GM19193 (cell line): Measurements from ENCODE around the gene RNF144B.

ENCODE experiments used
- POLR2A ChIP-seq: IDR thresholded peaks from 4 replicates; pipeline ENCODE4 v1.6.1; 2011; ENCODE audit not compliant: insufficient read depth, insufficient read length; ENCODE audit errors: extremely low read depth

RNF144B gene

DNA sequence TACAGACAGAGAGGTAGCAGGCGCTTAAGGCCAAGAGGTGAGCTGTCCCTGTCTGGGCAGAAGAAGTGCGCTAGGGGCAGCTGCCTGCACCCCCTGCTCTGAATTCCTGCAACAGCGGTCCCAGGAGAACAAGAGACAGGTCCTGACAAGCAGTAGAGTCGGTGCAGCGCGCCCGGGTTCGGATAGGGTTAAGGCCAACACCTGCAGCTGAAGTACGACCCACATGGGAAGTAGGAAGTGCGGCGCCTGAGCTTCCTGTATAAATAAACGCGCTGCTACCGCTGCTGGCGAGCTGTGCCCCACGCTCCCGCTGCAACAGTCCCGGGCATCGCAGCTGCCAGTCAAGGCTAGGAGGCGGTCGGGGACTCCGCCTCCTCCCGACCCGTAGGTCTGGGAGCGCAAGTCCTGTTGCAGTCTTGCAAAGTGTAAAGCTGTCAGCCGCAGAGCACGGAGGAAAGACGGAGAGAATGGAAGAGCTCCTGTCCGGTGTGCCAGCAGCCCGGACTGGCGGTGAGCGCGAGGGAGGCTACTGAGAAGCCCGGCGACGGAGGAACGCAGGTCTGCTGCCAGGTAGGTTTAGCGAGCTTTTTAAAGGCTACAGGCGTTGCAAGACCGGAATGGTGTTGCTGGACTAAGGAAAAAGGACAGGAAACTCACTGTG is at the start of gene RNF144B:
Gene RNF144B, plus strand, starts transcription at position 290 of the 661 bp plus-strand sequence. CDS start 12,185 bp downstream, outside the sequence.
- TF ChIP-seq POLR2A: no peak

DNA sequence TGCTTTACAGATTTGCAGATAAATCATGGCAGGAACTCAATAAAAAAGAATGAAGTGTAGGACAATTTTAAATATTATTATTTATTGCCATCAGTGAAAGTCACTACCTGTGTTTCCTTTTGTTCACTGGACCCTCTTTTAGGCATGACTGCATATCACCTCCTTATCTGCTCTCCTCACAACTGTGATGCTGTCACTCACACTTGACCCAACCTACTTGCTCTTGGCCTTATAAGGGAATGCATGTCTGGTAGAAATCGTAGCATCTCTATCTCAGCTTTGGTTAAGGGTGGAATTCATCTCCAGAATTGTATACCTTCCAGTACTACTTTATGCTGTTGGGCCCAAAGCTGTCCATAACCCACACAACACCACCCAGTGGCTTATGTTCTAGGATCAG is 47.6 kb upstream of the RNF144B start:
- no peak for TF ChIP-seq POLR2A

DNA sequence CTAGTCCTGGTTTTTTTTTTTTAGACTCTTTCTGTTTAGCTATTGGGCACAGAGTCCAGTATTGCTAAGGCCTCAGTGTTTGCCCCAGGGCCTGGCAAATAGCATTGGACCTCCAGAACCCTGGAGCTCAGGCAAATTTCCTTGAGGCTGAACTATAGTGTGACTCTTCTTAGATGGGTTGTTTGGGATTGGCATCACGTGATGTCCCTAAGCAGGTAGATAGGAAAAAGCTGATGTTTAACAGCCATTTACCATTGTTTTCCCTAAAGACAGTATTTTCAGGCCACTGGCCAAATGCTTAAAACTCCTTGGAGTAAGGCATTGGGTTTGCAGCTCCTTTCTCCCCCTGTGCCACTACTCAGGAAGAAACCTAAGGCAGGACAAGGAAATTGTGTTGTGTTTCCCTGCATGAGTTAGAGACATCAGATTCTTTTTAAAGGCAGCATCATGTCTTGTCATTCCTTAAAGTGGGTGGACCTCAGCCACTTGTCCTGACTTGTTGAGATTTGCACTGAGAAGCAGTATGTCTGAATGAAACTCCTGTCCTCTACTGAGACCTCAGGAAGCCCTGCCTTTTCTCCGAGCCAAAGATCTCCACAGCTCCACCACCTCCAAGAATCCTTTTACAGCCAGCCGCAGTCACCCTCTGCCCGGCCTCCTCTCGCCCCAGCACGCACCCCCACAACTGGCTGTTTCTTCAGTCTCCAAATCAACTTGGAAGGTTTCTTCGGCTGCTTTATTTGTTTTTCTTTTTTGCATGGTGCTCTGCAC is 46.2 kb upstream of the RNF144B start:
- no peak for TF ChIP-seq POLR2A

DNA sequence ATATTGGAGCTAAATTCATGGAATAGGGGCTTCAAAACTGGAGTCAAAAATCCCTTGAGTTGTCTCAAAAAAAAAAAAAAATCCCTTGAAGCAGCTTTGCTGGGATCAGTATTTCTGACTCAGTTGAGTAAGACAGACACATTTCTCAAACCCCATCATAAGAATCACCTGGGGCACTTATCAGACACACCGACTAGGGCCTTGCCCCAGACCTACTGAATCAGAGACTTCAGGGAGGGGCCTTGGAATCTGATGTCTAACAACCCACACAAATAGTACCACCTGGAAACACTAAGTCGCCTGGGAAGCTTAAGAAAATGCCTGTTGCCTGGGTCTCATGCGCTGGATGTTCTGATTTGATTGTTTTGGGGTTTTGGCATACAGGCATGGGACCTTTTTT is 44.9 kb upstream of the RNF144B start:
- no peak for TF ChIP-seq POLR2A

DNA sequence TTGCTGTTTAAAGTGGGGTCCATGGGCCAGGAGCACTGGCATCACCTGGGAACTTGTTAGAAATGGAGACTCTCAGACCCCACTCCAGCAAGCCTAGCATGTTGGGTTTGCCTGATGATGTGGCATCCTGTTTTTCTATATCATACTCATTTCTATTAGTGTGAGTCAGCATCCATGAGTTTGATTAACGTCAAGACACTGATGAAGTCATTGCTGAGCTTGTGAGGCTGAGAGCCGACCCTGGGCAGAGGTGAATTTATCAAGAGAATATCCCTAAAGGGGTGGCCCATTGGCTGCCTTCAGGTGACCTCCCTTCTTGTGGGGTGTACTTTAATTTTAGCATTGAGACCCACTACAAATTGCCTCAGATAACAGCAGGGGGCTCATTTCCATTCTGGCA is 43.4 kb upstream of the RNF144B start:
- no peak for TF ChIP-seq POLR2A

DNA sequence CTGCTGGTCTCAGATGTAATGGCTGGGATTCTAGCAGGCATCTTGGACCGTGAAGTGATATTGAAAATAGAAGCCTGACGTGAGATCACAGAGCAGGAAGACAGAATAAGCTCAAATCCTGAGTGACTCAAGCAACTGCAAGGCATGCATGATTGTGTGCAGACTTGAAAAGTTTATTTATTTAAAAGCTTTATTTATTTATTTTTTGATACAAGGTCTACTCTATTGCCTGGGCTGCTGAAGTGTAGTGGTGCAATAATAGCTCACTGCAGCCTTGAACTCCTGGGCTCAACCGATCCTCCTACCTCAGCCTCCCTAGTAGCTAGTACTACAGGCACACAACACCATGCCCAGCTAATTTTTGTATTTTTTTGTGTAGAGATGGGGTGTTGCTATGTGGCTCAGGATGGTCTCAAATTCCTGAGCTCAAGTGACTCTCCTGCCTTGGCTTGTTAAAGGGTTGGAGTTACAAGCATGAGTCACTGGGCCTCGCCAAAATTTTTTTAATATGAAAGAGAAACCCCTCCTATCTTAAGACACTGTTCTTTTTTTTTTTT is 40.1 kb upstream of the RNF144B start:
- TF ChIP-seq POLR2A: no peak

DNA sequence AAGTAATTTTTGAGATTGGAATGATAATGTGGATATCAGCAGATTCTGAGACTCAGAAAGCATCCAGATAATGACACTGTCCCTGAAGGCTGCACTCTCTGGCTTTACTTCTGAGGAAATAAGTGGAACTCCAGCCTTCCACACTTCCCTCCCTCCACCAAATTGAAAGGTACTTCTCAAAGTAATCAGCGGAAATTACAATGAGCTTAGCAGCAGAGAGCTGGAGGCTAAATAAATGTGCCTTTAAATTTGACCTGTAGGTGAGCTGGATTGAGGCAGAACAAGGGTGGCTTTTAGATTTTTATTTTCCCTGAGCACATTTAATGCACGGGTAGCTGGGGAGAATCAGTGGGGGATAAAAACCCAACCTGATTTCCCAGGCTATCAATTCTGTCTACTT is 39.3 kb upstream of the RNF144B start:
- no peak for TF ChIP-seq POLR2A

DNA sequence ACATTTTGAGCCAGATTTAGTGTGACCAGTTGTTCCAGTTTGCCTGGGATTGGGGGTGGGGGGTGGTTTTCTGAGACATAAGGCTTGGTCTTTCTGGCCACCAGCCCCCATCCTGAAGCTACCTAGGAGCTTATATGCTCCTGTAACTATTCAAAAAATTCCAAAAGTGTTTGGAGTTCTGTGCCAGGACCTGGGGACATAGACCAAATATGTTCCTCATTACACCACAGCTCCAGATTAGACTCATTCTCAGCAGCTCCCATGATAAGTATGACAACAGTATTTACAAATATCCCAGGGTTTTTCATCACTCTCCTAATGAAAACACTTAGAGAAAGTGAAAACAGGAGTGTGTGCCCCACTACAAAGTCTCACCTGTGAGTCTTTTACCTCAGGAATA is 37.8 kb upstream of the RNF144B start:
- TF ChIP-seq POLR2A: no peak

DNA sequence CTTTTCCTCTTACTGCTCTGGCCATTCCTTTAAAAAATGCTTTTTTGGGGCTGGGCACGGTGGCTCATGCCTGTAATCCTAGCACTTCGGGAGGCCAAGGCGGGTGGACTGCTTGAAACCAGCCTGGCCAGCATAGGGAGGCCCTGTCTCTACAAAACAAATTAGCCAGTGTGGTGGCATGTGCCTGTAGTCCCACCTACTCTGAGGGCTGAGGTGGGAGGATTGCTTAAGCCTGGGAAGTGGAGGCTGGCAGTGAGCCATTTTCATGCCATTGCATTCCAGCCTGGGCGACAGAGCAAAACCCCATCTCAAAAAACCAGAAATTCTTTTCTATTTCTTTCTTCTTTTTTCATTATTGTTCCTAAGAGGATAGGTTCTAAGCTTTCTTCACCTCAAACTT is 36.9 kb upstream of the RNF144B start:
- TF ChIP-seq POLR2A: no peak

DNA sequence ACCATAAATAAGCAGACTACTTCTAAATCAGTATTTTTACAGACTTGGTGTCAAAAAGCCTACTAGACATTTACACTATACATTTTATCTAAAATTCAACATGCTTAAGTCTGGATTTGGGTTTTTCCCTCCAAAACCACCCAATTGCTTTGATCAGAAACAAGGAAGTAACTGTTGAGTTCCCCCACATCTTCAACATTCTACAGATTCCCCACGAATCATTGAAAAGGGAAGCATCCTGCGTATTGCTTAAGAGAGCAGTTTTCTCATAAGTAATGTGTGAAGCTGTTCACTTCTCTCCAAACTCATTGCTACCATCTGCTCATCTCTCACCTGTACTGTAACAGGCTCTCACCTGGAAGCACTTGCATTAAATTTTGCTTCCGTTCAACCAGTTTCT is 36.4 kb upstream of the RNF144B start:
- TF ChIP-seq POLR2A: no peak

DNA sequence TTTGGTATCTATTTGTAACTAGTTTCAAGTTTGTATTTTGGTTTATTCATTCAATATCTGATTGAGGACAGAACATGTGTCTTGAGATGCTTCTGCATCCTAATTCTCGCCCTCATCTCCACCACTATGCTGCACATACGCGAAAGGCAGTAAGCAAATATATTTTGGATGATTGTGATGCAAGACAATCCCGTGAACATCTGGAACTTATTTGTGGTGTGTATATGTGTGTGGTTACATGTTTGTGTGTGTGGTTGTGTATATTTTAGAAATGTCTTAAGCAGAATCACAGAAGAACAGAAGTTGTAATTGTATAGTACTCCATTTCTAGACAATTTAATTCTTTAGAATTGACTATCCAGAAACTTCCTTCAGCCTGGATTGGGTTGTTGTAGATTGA is 35.1 kb upstream of the RNF144B start:
- no peak for TF ChIP-seq POLR2A

DNA sequence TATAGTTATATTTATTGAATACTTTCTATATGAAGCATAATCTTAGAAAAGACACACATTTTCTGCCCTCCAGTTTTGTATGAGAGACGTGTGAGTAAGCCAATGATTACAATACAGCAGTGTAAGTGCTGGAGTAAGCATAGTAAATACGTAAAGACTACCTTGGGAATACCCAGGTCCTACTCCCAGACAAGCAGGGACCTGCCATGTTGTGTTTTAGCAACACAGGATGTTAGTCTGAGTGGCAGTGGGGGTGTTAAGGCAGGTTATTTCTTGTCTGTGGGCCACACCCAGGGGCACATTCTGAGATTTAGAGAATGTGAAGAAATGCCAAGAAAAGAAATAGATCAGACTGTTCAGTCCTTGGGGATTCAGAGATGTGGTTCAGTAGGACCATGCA is 34.3 kb upstream of the RNF144B start:
- TF ChIP-seq POLR2A: no peak

DNA sequence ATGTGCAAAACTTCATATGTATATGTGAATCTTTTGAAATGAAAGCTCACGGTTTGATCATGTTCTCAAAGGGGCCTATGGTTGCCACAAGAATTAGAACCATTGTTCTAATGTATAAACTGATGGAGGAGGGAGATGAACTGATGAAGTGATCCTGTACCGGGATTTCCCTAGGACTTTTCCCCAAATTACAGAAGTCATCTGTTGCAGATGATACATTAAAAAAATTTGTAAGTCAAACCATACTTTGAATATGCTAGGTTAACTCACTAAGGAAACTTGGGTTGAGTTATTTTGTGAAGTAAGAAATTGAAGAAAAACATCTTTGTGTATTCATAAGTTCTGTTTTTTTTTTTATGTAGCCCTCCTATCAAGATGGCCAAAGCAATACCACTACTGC is 33.9 kb upstream of the RNF144B start:
- TF ChIP-seq POLR2A: no peak

DNA sequence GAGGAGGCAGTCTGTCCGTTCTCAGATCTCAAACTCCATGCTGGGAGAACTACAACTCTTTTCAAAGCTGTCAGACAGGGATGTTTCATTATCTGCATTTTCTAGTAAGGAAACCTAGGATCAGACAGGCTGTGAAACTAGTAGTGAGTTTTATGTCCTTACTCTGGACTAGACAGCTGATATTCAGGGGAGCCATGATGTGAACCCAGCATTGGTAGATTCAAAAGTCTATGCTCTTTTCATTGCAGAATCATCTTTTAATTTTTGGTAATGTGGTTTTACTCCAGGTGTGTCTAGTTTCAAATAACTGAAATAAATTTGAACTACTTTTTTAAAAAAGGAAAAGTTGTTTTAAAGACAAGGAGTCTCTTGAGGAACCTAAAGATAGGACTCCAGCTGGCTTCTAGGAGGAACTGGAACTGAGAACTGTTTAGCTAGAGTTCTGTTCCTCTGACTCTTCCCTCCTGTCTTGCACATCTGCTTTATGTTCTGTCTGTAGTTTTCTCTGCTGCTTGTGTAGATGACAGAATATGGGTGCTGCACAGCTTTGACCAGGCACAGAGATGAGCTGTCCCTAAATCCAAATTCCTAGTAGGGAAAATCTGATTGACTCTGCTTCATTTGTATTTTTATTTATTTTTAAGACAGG is 27.8 kb upstream of the RNF144B start:
- TF ChIP-seq POLR2A: no peak

DNA sequence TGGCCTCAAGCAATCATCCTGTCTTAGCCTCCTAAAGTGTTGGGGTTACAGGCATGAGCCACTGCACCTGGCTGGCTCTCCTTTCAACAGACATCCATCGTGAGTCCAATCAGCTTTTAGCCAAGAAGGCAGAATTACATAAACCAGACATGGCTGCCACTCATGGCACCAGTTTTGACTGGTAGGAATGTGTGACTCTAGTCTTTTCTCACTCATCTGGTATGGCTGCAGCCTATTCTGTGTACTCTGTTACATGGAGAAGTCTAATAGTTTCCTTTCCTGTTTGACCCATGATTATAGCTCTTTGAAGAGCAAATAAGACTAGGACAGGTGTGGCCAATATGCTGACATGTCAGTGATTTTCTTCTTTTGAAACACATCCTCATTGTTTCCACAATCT is 27.0 kb upstream of the RNF144B start:
- no peak for TF ChIP-seq POLR2A
